ENCODE results near the gene GP1BA.
"Not testable (repeated sequence)": the region's sequence is repeated elsewhere in the genome, so short reads cannot be mapped to it uniquely, and the experiment has no call there.

Gene GP1BA

GRCh38 chr17:4897785-4898184, 34.3 kb upstream of the GP1BA start:
- Mint-ChIP-seq H3K9me3 (no peaks in the 10 kb centered on the region), H3K4me3 (no peak overlapping the region), H3K27me3 (ENCODE audit: low read depth) (peaks cover 3% of the 10 kb centered on the region), H3K36me3 (ENCODE audit: low read depth) (peaks cover 14% of the 10 kb centered on the region), H3K27ac (no peak overlapping the region), H3K4me1 (ENCODE audit: low read depth) (peaks cover 15% of the 10 kb centered on the region)
- DNase-seq (ENCODE audit: low spot score) = no peak

GRCh38 chr17:4898351-4898750, 33.7 kb upstream of the GP1BA start:
- DNase-seq (ENCODE audit: low spot score) = no peak
- Mint-ChIP-seq H3K4me3 (peak overlapping the region; percentile 69), H3K4me1 (ENCODE audit: low read depth) (peaks cover 21% of the 10 kb centered on the region), H3K27me3 (ENCODE audit: low read depth) (peaks cover 3% of the 10 kb centered on the region), H3K9me3 (no peaks in the 10 kb centered on the region), H3K36me3 (ENCODE audit: low read depth) (peaks cover 14% of the 10 kb centered on the region), H3K27ac (peak overlapping the region; percentile 52)

GRCh38 chr17:4898927-4899326, 33.1 kb upstream of the GP1BA start:
- peaks cover 24% of the 10 kb centered on the region for H3K4me1 Mint-ChIP-seq (ENCODE audit: low read depth)
- H3K27me3 Mint-ChIP-seq (ENCODE audit: low read depth) = peaks cover 3% of the 10 kb centered on the region
- no peak overlapping the region for H3K27ac Mint-ChIP-seq
- H3K4me3 Mint-ChIP-seq = peak overlapping the region; percentile 87
- DNase-seq (ENCODE audit: low spot score) = no peak
- no peaks in the 10 kb centered on the region for H3K9me3 Mint-ChIP-seq
- H3K36me3 Mint-ChIP-seq (ENCODE audit: low read depth) = peaks cover 14% of the 10 kb centered on the region

- peak; percentile 93 for DNase-seq (ENCODE audit: low spot score)
- Mint-ChIP-seq H3K27ac (peak within 1 kb of the TSS; percentile 78), H3K9me3 (no peaks in the 10 kb centered on the region), H3K4me3 (peak within 1 kb of the TSS; percentile 87), H3K4me1 (ENCODE audit: low read depth) (peaks cover 24% of the 10 kb centered on the region), H3K36me3 (ENCODE audit: low read depth) (peaks cover 12% of the 10 kb centered on the region), H3K27me3 (ENCODE audit: low read depth) (peaks cover 3% of the 10 kb centered on the region)
Measured at GRCh38 chr17:4899341-4900230, 32.5 kb upstream of the GP1BA start, which contains the start of gene C17orf107. Gene C17orf107, plus strand, starts transcription at chr17:4899536. Its CDS starts 227 bp downstream, at chr17:4899763.

- peaks cover 24% of the 10 kb centered on the region for H3K4me1 Mint-ChIP-seq (ENCODE audit: low read depth)
- peak; percentile 40 for DNase-seq (ENCODE audit: low spot score)
- no peaks in the 10 kb centered on the region for H3K9me3 Mint-ChIP-seq
- H3K4me3 Mint-ChIP-seq = peak overlapping the region; percentile 87
- H3K36me3 Mint-ChIP-seq (ENCODE audit: low read depth) = peaks cover 4% of the 10 kb centered on the region
- H3K27me3 Mint-ChIP-seq (ENCODE audit: low read depth) = peaks cover 3% of the 10 kb centered on the region
- peak overlapping the region; percentile 65 for H3K27ac Mint-ChIP-seq
Measured at GRCh38 chr17:4900231-4901107, 31.6 kb upstream of the GP1BA start.

- H3K27ac Mint-ChIP-seq = peak overlapping the region; percentile 65
- peaks cover 2% of the 10 kb centered on the region for H3K36me3 Mint-ChIP-seq (ENCODE audit: low read depth)
- peak overlapping the region; percentile 66 for H3K4me3 Mint-ChIP-seq
- peaks cover 24% of the 10 kb centered on the region for H3K4me1 Mint-ChIP-seq (ENCODE audit: low read depth)
- DNase-seq (ENCODE audit: low spot score) = no peak
- H3K9me3 Mint-ChIP-seq = no peaks in the 10 kb centered on the region
- H3K27me3 Mint-ChIP-seq (ENCODE audit: low read depth) = peaks cover 3% of the 10 kb centered on the region
Measured at GRCh38 chr17:4901108-4901647, 30.9 kb upstream of the GP1BA start.

GRCh38 chr17:4901648-4902344, 30.3 kb upstream of the GP1BA start:
- no peak for DNase-seq (ENCODE audit: low spot score)
- H3K4me3 Mint-ChIP-seq = no peak overlapping the region
- H3K27ac Mint-ChIP-seq = no peak overlapping the region
- peaks cover 3% of the 10 kb centered on the region for H3K27me3 Mint-ChIP-seq (ENCODE audit: low read depth)
- peaks cover 24% of the 10 kb centered on the region for H3K4me1 Mint-ChIP-seq (ENCODE audit: low read depth)
- H3K36me3 Mint-ChIP-seq (ENCODE audit: low read depth) = peaks cover 2% of the 10 kb centered on the region
- no peaks in the 10 kb centered on the region for H3K9me3 Mint-ChIP-seq

- Mint-ChIP-seq H3K4me1 (ENCODE audit: low read depth) (peaks cover 24% of the 10 kb centered on the region), H3K27me3 (ENCODE audit: low read depth) (peaks cover 3% of the 10 kb centered on the region), H3K27ac (no peak overlapping the region), H3K36me3 (ENCODE audit: low read depth) (no peaks in the 10 kb centered on the region), H3K9me3 (no peaks in the 10 kb centered on the region), H3K4me3 (no peak overlapping the region)
- DNase-seq (ENCODE audit: low spot score) = no peak
Measured at GRCh38 chr17:4902540-4902939, 29.5 kb upstream of the GP1BA start.

GRCh38 chr17:4903051-4903818, 28.8 kb upstream of the GP1BA start, which contains the start of gene CHRNE:
Gene CHRNE, minus strand, starts transcription at chr17:4903098. Its CDS starts 35 bp downstream, at chr17:4903063.
- DNase-seq (ENCODE audit: low spot score) = peak; percentile 63

GRCh38 chr17:4906642-4907041, 25.4 kb upstream of the GP1BA start:
- not testable (repeated sequence) for H3K27ac Mint-ChIP-seq; H3K9me3 Mint-ChIP-seq; H3K4me3 Mint-ChIP-seq; DNase-seq (ENCODE audit: low spot score); H3K27me3 Mint-ChIP-seq (ENCODE audit: low read depth); H3K36me3 Mint-ChIP-seq (ENCODE audit: low read depth)
- peaks cover 15% of the 10 kb centered on the region for H3K4me1 Mint-ChIP-seq (ENCODE audit: low read depth)

More at GRCh38 chr17:4903051-4903818, 28.8 kb upstream of the GP1BA start, which contains the start of gene CHRNE:
- H3K36me3 Mint-ChIP-seq (ENCODE audit: low read depth) = no peaks in the 10 kb centered on the region
- peaks cover 24% of the 10 kb centered on the region for H3K4me1 Mint-ChIP-seq (ENCODE audit: low read depth)
- H3K27ac Mint-ChIP-seq = peak within 1 kb of the TSS; percentile 29
- peak within 1 kb of the TSS; percentile 48 for H3K4me3 Mint-ChIP-seq
- no peaks in the 10 kb centered on the region for H3K9me3 Mint-ChIP-seq
- H3K27me3 Mint-ChIP-seq (ENCODE audit: low read depth) = peaks cover 3% of the 10 kb centered on the region

- Mint-ChIP-seq H3K4me3 (no peak overlapping the region), H3K9me3 (no peaks in the 10 kb centered on the region), H3K27me3 (ENCODE audit: low read depth) (no peaks in the 10 kb centered on the region), H3K36me3 (ENCODE audit: low read depth) (no peaks in the 10 kb centered on the region), H3K4me1 (ENCODE audit: low read depth) (peaks cover 4% of the 10 kb centered on the region), H3K27ac (no peak overlapping the region)
- DNase-seq (ENCODE audit: low spot score) = no peak
Measured at GRCh38 chr17:4908301-4908700, 23.8 kb upstream of the GP1BA start.

GRCh38 chr17:4908711-4909496, 23.2 kb upstream of the GP1BA start:
- Mint-ChIP-seq H3K4me3 (no peak overlapping the region), H3K4me1 (ENCODE audit: low read depth) (no peaks in the 10 kb centered on the region), H3K27me3 (ENCODE audit: low read depth) (no peaks in the 10 kb centered on the region), H3K9me3 (no peaks in the 10 kb centered on the region), H3K36me3 (ENCODE audit: low read depth) (no peaks in the 10 kb centered on the region), H3K27ac (no peak overlapping the region)
- DNase-seq (ENCODE audit: low spot score) = peak; percentile 76

All from T-helper 2 cell treated with Interferon-gamma antibody and Interleukin-4, amounts not matched to agents 5 μg/mL and 100 μg/mL, for 36 hours (primary cell).